HG03342 (cell line): ENCODE results near the gene GFAP.

Experiments
- ATAC-seq: cut with Tn5 transposase; IDR thresholded peaks from one replicate; pipeline ENCODE4 v1.9.1; 2021; ENCODE audit warnings: mild to moderate bottlenecking, moderate library complexity; ENCODE audit not compliant: unreplicated experiment

The GFAP gene

DNA sequence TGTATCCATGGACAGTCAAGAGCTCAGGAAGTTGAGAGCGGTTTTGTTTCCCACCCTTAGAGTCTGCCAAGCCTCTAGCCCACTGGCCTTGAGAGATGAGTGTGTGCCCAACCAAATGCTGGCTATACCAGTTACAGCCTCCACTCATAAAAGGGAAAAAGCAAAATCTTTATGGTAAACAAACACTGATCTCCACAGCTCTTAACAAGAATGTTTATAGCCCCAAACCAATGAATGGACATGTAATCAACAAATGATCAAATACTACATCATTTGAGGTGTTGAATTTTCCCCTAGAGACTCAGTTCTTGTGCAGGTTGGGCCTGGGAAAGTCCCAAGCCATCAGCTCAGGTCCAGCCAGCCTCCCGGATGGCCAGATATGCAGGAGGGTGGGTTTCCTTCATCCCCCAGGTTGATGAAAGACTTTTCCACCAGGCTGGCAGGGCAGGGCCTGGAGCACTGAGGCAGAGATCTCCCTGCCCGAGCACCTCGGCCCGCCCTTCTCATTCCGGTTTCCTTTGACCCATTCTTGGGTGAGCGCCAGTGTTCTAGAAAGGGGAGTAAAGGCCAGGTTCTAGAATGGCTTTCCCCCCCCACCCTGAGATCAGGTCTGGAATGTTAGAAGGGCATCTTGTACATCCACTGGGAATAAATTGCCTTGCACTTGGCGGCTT, 12.2 kb downstream of the GFAP start:
- ATAC-seq, result no peak

GRCh38 chr17:44902135-44902760, 13.1 kb downstream of the GFAP start:
- no peak for ATAC-seq

- no peak for ATAC-seq
Observed at GRCh38 chr17:44901411-44901921, 13.8 kb downstream of the GFAP start.

DNA sequence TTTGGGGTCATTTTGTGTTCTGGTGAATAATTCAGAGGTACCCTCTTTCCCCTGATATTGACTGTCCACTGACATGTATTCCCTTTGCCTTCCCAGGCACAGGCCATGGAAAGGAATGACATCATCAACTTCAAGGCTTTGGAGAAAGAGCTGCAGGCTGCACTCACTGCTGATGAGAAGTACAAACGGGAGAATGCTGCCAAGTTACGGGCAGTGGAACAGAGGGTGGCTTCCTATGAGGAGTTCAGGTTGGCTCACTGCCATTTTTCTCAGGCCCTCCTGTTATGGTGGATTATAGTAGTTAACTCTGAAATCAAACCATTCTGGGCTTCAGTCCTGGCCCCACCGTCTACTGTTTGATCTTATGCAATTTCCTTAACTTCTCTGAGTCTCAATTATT, 14.4 kb downstream of the GFAP start:
- no peak for ATAC-seq

DNA sequence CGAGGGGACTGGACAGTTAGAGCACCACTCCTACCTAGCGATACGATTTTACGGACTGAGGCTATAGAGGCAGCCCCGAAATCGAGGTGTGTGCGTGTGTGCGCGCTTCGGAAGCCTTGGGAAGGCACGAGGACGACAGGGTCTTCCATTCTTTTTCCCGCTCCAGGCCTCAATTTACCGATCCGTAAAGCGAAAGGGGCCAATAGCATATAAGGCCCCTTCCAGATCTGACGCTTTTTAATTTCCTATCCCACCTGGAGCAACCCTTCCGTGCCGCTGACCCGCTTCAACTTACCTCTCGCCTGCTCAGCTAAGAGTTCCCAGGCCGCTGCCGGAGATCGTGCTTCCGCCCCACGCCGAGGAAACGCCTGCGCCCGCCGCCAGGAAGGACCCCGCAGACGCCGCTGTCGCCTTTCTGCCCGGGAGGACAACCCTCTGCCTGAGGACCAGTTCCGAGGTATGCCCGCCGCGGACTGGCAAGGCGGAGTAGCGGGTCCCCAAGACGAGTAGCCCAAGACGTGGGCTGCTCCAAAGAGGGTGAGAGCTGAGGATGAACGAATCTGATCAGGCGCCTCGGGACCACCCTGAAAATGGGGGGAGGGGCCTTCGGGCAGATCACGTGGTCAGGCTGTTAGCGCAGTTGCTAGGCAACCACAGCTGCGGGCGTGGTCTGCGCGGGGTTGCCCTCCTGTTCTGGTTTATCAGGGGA, 16.1 kb downstream of the GFAP start, which contains the start of gene EFTUD2:
Gene EFTUD2, minus strand, starts transcription at position 372 of the 709 bp plus-strand sequence. CDS start 4,924 bp downstream, outside the sequence.
- peak; percentile 66 for ATAC-seq

DNA sequence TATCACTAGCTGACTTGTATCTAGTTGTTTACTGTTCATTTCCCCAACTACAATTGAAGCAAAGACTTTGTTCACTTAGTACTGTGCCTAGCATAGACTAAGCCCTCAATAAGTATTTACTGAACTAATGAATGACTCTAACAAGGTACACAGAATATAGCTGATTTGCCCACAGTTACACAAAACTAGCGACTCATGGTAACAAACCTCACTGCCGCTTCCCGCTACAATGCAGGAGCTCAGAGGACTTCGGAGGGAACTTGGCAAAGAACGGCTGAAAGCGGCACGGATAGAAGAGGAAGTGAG, 16.6 kb downstream of the GFAP start:
- ATAC-seq, result no peak

- no peak for ATAC-seq
Observed at GRCh38 chr17:44894642-44895041, 20.7 kb downstream of the GFAP start.

DNA sequence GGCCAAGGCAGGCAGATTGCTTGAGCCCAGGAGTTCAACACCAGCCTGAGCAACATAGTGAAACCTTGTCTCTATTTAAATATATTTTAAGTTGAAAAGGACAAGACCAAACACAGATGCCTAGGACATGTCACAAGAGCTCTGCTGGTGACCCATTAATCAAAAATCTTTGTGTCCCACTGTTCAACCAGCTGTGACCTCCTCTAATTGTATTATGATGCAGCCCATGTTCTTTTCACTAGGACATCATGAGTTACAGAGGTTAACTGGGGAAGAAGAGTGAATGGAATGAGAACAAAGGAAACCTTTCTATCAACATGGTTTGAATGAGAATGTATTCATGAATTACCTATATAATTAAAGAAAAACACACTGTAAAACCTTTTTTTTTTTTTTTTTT, 23.1 kb downstream of the GFAP start:
- no peak for ATAC-seq

DNA sequence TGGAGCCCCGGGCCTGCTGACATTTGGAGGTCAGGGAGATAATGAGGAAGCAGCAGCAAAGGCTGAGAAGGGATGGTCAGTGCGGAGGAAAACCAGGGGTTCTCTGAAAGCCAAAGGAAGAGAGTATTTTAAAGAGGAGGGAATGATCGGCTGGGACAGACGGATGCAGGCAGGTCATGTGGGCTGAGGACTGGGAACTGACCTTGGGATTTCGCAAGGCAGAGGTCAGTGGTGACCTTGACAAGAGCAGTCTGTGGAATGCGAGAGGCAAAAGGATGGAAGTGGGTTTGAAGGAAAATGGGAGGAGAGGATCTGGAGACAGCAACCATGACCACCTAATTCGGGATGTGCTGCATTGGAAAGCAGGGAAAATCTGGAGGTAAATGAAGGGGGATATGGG, 26.3 kb downstream of the GFAP start:
- ATAC-seq, result no peak

GRCh38 chr17:44887971-44888954, 27.0 kb downstream of the GFAP start:
- ATAC-seq, result no peak

GRCh38 chr17:44887016-44887415, 28.3 kb downstream of the GFAP start:
- ATAC-seq, result no peak

DNA sequence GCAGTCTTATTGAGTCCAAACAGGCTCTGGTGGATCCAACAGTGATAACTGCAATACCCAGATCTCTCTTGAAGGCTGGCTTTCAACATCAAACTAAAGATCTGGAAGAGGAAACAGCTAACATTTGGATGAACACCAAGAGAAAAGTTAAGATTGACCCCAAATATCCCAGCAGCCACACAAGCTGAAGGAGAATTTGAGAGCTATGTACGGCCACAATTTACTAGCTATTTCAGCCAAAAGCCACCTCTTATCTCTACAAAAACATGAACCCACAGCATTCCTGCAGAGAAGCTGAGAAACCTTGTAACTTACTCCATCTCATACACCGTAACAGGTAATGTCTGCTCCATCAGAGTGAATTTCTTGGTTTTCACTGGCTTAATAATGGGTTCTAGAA, 30.4 kb downstream of the GFAP start:
- no peak for ATAC-seq

GRCh38 chr17:44881145-44881544, 34.2 kb downstream of the GFAP start:
- no peak for ATAC-seq

DNA sequence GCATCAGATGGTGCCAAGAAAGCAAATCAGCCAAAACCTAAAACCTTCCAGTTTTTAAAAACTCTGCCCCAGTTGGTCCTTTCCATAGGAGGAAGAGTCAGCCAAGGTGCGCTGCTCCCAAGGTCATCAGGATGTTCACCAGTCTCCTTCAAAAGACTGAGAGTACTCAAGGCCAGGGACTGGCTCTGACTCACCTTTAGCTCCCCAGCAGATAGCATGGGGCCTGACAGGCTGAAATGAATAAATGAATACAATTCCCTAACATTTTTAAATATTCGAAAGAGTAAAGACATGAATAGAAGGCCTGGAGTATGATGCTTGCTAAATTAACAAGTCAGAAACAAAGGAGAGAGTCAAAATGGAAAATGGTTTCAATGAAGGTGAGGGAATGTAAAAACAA, 35.2 kb downstream of the GFAP start:
- ATAC-seq, result no peak

DNA sequence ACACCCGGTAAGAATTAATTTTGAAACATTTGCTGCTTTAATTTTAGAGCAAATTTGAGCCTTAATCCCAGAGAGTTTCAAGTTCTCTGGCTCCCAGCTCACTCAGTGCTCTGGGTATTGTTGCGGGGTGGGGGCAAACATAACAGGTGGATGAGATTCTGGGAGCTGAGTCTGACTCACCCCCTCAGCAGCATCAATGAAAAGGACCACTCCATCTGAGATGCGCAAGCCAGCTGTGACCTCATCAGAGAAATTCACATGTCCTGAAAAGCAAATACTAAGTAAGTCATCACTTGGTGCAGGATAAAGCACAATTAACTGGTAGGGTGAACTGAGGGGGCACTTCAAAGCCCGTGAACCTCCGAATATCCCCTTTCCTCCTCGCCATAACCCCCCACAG, 35.9 kb downstream of the GFAP start:
- no peak for ATAC-seq

DNA sequence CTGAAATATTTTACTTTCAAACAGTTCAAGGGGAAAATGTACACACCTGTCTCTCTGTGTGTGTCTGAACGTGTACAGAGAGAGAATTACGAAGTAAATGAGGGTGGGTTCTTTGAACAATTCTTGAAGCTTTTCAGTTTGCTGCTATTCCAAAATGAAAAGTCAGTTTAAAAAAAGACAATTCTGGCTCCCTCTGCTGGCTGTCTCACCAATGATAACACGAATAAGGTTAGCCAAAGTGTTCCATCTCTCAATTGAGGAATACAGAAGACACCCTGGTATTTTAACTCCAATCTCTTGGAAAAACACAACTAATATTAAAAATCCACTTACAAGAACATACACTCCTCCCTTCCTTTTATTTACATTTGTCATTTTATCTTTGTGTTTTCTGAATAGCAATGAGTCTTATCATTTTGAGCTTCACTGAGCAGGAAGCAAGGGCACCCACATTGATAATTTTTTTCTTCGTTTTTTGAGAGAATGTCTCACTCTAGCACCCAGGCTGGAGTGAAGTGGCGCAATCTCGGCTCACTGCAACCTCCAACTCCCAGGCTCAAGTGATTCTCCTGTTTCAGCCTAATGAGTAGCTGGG, 36.6 kb downstream of the GFAP start:
- no peak for ATAC-seq

GRCh38 chr17:44877121-44877520, 38.2 kb downstream of the GFAP start:
- no peak for ATAC-seq

DNA sequence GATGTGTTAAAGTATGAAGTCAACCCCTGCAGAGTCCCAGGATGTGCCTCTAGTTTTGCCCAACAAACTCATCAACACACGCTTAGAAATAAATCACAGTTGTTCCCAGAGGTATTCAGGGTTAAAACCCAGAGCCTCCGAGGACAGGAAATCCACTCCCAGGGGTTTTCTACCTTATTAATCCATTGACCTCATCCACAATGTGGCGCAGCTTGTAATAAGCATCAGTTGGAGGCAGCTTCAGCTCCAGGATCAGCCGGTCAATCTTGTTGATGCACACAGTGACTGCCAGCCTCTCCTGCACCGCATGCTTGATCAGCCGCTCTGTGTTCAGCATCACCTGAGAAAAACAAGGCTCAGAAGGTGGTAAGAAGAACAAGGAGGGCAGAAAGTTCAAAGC, 39.5 kb downstream of the GFAP start:
- no peak for ATAC-seq

- ATAC-seq, result no peak
Observed at GRCh38 chr17:44872131-44872768, 43.0 kb downstream of the GFAP start.

DNA sequence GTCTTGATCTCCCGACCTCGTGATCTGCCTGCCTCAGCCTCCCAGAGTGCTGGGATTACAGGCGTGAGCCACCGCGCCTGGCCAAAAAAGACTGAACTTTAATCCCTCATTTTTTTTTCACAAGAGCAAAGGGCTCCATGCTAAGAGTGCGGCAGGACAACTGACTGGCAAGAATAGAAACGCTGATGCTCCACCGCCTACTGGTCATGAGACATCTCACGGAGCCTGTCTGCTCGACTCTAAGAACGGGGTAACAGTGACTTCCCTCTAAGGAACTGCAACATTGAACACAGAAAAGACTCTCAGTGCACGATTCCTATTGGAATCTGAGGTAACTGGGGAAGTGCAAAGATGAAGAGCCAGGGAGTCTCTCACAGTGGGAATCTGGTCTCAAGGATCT, 43.7 kb downstream of the GFAP start:
- ATAC-seq, result no peak
